B cell (primary cell): ENCODE measurements around the gene GLIPR1. TPM values are rescaled to one million over a fixed set of nuclear protein-coding genes. Genes with fewer than 3 reads are reported as not detected.
A peak's percentile ranks its signal among the peaks of the same experiment; 100 is the strongest.

Experiments used
- ATAC-seq: fragments of 200-7000 bp; cut with Tn5 transposase; one replicate; pipeline ENCODE4 v1.10.0; 2021; ENCODE audit warnings: low read depth, mild to moderate bottlenecking, moderate number of reproducible peaks, moderate library complexity
- CTCF ChIA-PET: fragments of 350-600 bp; sonication (Branson Sonifier 250); formaldehyde crosslinking; loops from one replicate; lab custom pipeline; 2021; ENCODE audit warnings: antibody characterized with exemption, inconsistent platforms; lab: Charles Lee
- POLR2A ChIA-PET: fragments of 350-600 bp; sonication (Branson Sonifier 250); formaldehyde crosslinking; loops from one replicate; lab custom pipeline; 2021; ENCODE audit warnings: antibody characterized with exemption; lab: Charles Lee
- DNase-seq: peaks from one replicate; pipeline ENCODE4 v3.0.0; 2013
- H2AFZ ChIP-seq: 2 replicates; pipeline ENCODE4 v1.6.1; 2012; ENCODE audit warnings: mild to moderate bottlenecking, low read depth, low read length; ENCODE audit not compliant: insufficient read depth, poor library complexity, severe bottlenecking
- H3K27ac ChIP-seq, 2 donors: 1 replicate in 1 of 2; 2 replicates in 1 of 2; pipeline ENCODE4 v1.5.1; 2012 to 2013; ENCODE audit warnings: low read length in 2 of 2, mild to moderate bottlenecking in 2 of 2, moderate library complexity in 1 of 2
- H3K27me3 ChIP-seq, 4 experiments: fragments of 200-600 bp in 1 of 4; sonication (generic) in 1 of 4; replicated peaks in 1 of 4; 1 replicate in 2 of 4; 2 replicates in 2 of 4; pipeline versions ENCODE4 v1.6.1 to v1.7.0; 2013 to 2016; ENCODE audit warnings: low read length in 3 of 4, mild to moderate bottlenecking in 2 of 4, mixed read lengths in 1 of 4, moderate library complexity in 1 of 4; ENCODE audit not compliant: insufficient read depth in 4 of 4, control insufficient read depth in 3 of 4; ENCODE audit errors: control extremely low read depth in 1 of 4
- H3K36me3 ChIP-seq, 2 experiments: replicated peaks in 1 of 2; 1 replicate in 1 of 2; 2 replicates in 1 of 2; pipeline versions ENCODE4 v1.6.1 to v1.7.1; 2013; ENCODE audit warnings: low read length in 1 of 2; ENCODE audit not compliant: insufficient read depth in 2 of 2, control insufficient read depth in 1 of 2; ENCODE audit errors: control extremely low read depth in 1 of 2, extremely low read depth in 1 of 2
- H3K4me1 ChIP-seq, 2 donors: fragments of 200-600 bp in 1 of 2; sonication (generic) in 1 of 2; 1 replicate in 1 of 2; 2 replicates in 1 of 2; pipeline versions ENCODE4 v1.5.1 to v1.6.1; 2013 to 2017; ENCODE audit warnings: low read length in 2 of 2; ENCODE audit not compliant: control insufficient read depth in 2 of 2, insufficient read depth in 2 of 2
- H3K4me2 ChIP-seq: replicated peaks from 2 replicates; pipeline ENCODE3; 2012; ENCODE audit warnings: mild to moderate bottlenecking, low read depth, low read length; ENCODE audit not compliant: poor library complexity, severe bottlenecking
- H3K4me3 ChIP-seq, 5 experiments: fragments of 200-600 bp in 1 of 5; sonication (generic) in 1 of 5; 1 replicate in 3 of 5; 2 replicates in 2 of 5; pipeline versions ENCODE4 v1.5.1 to v1.7.0; 2011 to 2016; ENCODE audit warnings: low read length in 4 of 5, mild to moderate bottlenecking in 4 of 5, low read depth in 2 of 5, control low read depth in 1 of 5, moderate library complexity in 1 of 5; ENCODE audit not compliant: insufficient read depth in 1 of 5; ENCODE audit errors: control extremely low read depth in 1 of 5, extremely low read depth in 1 of 5
- H3K79me2 ChIP-seq: fragments of 200-600 bp; sonication (generic); one replicate; pipeline ENCODE4 v1.6.0; 2016; ENCODE audit warnings: low read length; ENCODE audit not compliant: control insufficient read depth, insufficient read depth
- H3K9ac ChIP-seq: fragments of 200-600 bp; sonication (generic); 2 replicates; pipeline ENCODE4 v1.6.1; 2017; ENCODE audit warnings: mild to moderate bottlenecking, low read length, moderate library complexity
- H3K9me3 ChIP-seq, 3 donors: one replicate each; pipeline versions ENCODE4 v1.6.1 to v1.7.1; 2013; ENCODE audit warnings: low read length in 2 of 3; ENCODE audit not compliant: control insufficient read depth in 2 of 3, insufficient read depth in 1 of 3; ENCODE audit errors: control extremely low read depth in 1 of 3
- H4K20me1 ChIP-seq: 2 replicates; pipeline ENCODE4 v1.6.0; 2012; ENCODE audit warnings: mild to moderate bottlenecking, low read length; ENCODE audit not compliant: insufficient read depth, control insufficient read depth, poor library complexity, severe bottlenecking
- H3K27ac Mint-ChIP-seq: one replicate; pipeline ENCODE4 v1.8.0; 2021; ENCODE audit warnings: mixed read lengths
- H3K27me3 Mint-ChIP-seq: one replicate; pipeline ENCODE4 v1.8.0; 2021; ENCODE audit warnings: mixed read lengths
- H3K4me1 Mint-ChIP-seq: one replicate; pipeline ENCODE4 v1.8.0; 2021; ENCODE audit warnings: mixed read lengths
- H3K4me3 Mint-ChIP-seq: one replicate; pipeline ENCODE4 v1.8.0; 2021; ENCODE audit warnings: mixed read lengths
- H3K9me3 Mint-ChIP-seq: one replicate; pipeline ENCODE4 v1.8.0; 2022; ENCODE audit warnings: mixed read lengths; ENCODE audit not compliant: insufficient read depth
- EZH2 ChIP-seq: IDR thresholded peaks from 2 replicates; pipeline ENCODE4 v1.6.1; 2012; ENCODE audit warnings: borderline replicate concordance, low read depth, mild to moderate bottlenecking, moderate library complexity, low read length; ENCODE audit not compliant: insufficient read depth, poor library complexity, severe bottlenecking
- WGBS: methylation state at CpG from one replicate; pipeline ENCODE4 v1.1.5; 2013; ENCODE audit warnings: missing lambda C conversion rate; ENCODE audit not compliant: insufficient coverage; 5-methylcytosine and 5-hydroxymethylcytosine counted together
- intact Hi-C: fragments of 100-400 bp; cut with micrococcal nuclease; formaldehyde crosslinking; loops from one replicate; pipeline ENCODE4 v1.10.0; 2022
- polyA plus RNA-seq: library from polyadenylated mRNA; depleted of rRNA; stranded (reverse); fragments of >200 nt; gene quantifications from 2 replicates; pipeline ENCODE4 v1.2.3, GENCODE V29; 2012
- total RNA-seq, 2 donors: library from RNA; stranded (reverse); fragments of 120-200 nt in 1 of 2; gene quantifications; 1 replicate in 1 of 2; 2 replicates in 1 of 2; pipeline versions ENCODE4 v1.2.3 to v1.2.4, GENCODE V29; 2013 to 2022
- TF ChIP-seq, protein P1 (sequence below): fragments of 200-600 bp; IDR thresholded peaks from one replicate; pipeline ENCODE4 v1.8.0; 2022; ENCODE audit warnings: antibody characterized with exemption, mild to moderate bottlenecking

The GLIPR1 gene
- total and polyA plus RNA-seq, 2 donors (not counting 1 experiment from before 2014, with no cell fraction given) = 52.3 to 117 TPM

DNA sequence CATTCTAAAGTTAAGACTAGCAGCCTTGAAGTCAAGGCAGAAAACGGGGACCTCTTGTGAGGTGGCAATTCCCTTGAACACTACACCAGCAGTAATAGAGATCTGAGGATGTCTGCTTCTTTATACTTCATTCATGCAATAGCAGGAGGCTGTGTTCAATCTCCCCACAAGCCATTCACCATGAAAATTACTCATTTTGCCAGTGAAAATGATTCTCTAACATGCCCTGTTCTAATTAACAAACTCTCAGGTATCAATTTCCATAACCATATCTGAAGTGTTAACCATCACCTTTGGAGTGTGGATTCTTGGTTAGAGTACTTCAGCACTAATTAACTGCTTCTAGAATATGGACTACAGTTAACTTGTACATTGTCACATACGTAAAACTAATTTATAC, 3.4 kb upstream of the GLIPR1 start:
- no peak for DNase-seq
- Histone ChIP-seq H2AFZ (no peak overlapping the region), H3K4me2 (no peak overlapping the region), H3K9ac (no peak overlapping the region), H3K79me2 (peaks cover 13% of the 10 kb centered on the region), H3K36me3 (peaks cover 0 to 2% of the 10 kb centered on the region in 2 experiments), H3K27ac (no peak overlapping the region), H3K27me3 (no peaks in the 10 kb centered on the region), H4K20me1 (no peaks in the 10 kb centered on the region), H3K4me1 (peaks cover 41 to 43% of the 10 kb centered on the region in 2 donors), H3K9me3 (no peaks in the 10 kb centered on the region), H3K4me3 (no peak overlapping the region)
- Mint-ChIP-seq H3K4me3 (no peak overlapping the region), H3K27ac (peak overlapping the region; percentile 61), H3K27me3 (no peaks in the 10 kb centered on the region), H3K9me3 (no peaks in the 10 kb centered on the region), H3K4me1 (peaks cover 61% of the 10 kb centered on the region)
- ATAC-seq = no peak
- WGBS = 100% methylated on average over 1 of the region's 2 CpGs
- TF ChIP-seq, protein P1, sequence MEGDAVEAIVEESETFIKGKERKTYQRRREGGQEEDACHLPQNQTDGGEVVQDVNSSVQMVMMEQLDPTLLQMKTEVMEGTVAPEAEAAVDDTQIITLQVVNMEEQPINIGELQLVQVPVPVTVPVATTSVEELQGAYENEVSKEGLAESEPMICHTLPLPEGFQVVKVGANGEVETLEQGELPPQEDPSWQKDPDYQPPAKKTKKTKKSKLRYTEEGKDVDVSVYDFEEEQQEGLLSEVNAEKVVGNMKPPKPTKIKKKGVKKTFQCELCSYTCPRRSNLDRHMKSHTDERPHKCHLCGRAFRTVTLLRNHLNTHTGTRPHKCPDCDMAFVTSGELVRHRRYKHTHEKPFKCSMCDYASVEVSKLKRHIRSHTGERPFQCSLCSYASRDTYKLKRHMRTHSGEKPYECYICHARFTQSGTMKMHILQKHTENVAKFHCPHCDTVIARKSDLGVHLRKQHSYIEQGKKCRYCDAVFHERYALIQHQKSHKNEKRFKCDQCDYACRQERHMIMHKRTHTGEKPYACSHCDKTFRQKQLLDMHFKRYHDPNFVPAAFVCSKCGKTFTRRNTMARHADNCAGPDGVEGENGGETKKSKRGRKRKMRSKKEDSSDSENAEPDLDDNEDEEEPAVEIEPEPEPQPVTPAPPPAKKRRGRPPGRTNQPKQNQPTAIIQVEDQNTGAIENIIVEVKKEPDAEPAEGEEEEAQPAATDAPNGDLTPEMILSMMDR = no peak
- no peak for TF ChIP-seq EZH2
- CTCF ChIA-PET = interaction anchor here (1.2 to 10.9 kb wide), 3 partner anchors 11 to 87 kb away, joined by 4 to 92 read pairs (median 5); partner anchors contain the start of gene GLIPR1L2
- POLR2A ChIA-PET = interaction anchor here (0.6 kb wide), 1 partner anchor 86 kb away, joined by 3 read pairs; the partner anchor contains the start of gene GLIPR1L2
- intact Hi-C loops = no loop called here

DNA sequence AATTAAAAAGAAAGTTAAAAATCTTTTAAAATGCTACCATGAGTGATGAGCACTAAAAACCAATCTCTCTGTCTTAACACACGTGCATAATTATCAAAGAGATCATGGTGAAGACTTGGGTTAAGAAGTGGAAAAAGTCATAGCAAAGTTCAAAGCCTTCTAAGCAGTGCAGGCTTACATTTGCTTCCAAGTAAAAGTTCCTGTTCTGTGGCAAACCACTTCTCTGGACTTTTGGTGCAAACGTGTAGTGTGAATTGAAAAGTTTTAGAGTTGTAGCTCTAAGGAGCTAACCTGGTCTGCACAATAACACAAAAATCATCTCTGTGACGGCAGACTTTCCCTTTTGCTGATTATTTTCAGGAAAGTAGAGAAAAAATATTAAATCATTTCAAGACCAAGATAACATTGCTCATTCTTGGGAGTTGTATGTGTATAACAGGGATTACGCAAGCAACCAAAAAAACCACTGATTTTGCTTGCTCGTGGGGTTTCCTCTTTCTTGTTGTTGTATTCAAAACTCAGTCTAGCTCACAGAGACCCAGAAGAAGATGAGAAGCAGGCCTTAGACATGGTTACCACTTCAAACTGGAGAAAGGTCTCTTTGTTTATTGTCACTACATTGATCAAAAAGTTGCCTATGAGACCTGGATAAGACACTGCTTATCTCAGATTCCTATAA, 2.3 kb upstream of the GLIPR1 start:
- peaks cover 45 to 48% of the 10 kb centered on the region in 2 donors for H3K4me1 ChIP-seq
- H3K9ac ChIP-seq = peak overlapping the region; percentile 43
- H3K27ac ChIP-seq = peak overlapping the region; percentile 67 to 79
- no peaks in the 10 kb centered on the region for H3K27me3 ChIP-seq
- peaks cover 24% of the 10 kb centered on the region for H3K79me2 ChIP-seq
- H2AFZ ChIP-seq = peak overlapping the region; percentile 50
- intact Hi-C loops = loop anchor here (1.0 kb wide), 1 partner anchor 33 kb away; the partner anchor contains the start of gene KRR1
- H3K27me3 Mint-ChIP-seq = no peaks in the 10 kb centered on the region
- ATAC-seq (peak; percentile 47), DNase-seq (peak; percentile 72)
- no peaks in the 10 kb centered on the region for H3K9me3 ChIP-seq
- peak overlapping the region; percentile 78 for H3K4me3 Mint-ChIP-seq
- H3K27ac Mint-ChIP-seq = peak overlapping the region; percentile 99
- POLR2A ChIA-PET = interaction anchor here (1.0 kb wide), 1 partner anchor 688 kb away, joined by 3 read pairs; no protein-coding TSS in a partner anchor
- peak overlapping the region in 3 of 5 experiments; percentile 2 to 10 (median 9) for H3K4me3 ChIP-seq
- no peaks in the 10 kb centered on the region for H4K20me1 ChIP-seq
- 0% methylated on average over 1 of the region's 5 CpGs for WGBS
- peaks cover 0 to 5% of the 10 kb centered on the region in 2 experiments for H3K36me3 ChIP-seq
- H3K4me1 Mint-ChIP-seq = peaks cover 65% of the 10 kb centered on the region
- CTCF ChIA-PET = interaction anchor here (0.9 to 10.9 kb wide), 6 partner anchors 10 to 88 kb away, joined by 3 to 104 read pairs (median 4); partner anchors contain the start of gene GLIPR1L2
- no peaks in the 10 kb centered on the region for H3K9me3 Mint-ChIP-seq
- peak overlapping the region; percentile 73 for H3K4me2 ChIP-seq
- no peak for TF ChIP-seq EZH2
- TF ChIP-seq, protein P1 = no peak
